Heart left ventricle (tissue), 16 donors: ENCODE data around the gene EIF3I. TPM values are rescaled to one million over a fixed set of nuclear protein-coding genes. Genes with fewer than 3 reads are reported as not detected.
A peak's percentile ranks its signal among the peaks of the same experiment; 100 is the strongest.

ENCODE experiments used
- ATAC-seq, 4 donors: fragments of 200-7000 bp; cut with Tn5 transposase; one replicate each; pipeline ENCODE4 v1.9.1; 2020 to 2022; ENCODE audit warnings: moderate library complexity in 4 of 4, mild to moderate bottlenecking in 3 of 4, moderate number of reproducible peaks in 1 of 4
- DNase-seq, 5 donors: peaks; one replicate each; pipeline ENCODE4 v3.0.0-alpha.2; 2020
- H3K27ac ChIP-seq, 12 donors: fragments of 200-600 bp; sonication (generic) in 4 of 12; one replicate each; pipeline versions ENCODE4 v1.5.0 to v1.8.0; 2016 to 2022; ENCODE audit warnings: mild to moderate bottlenecking in 2 of 12
- H3K27me3 ChIP-seq, 9 donors: fragments of 200-600 bp; sonication (generic) in 2 of 9; one replicate each; pipeline versions ENCODE4 v1.5.1 to v1.8.0; 2016 to 2022; ENCODE audit warnings: mild to moderate bottlenecking in 3 of 9
- H3K36me3 ChIP-seq, 9 donors: fragments of 200-600 bp; sonication (generic) in 2 of 9; one replicate each; pipeline versions ENCODE4 v1.5.0 to v1.8.0; 2018 to 2022; ENCODE audit warnings: mild to moderate bottlenecking in 2 of 9
- H3K4me1 ChIP-seq, 12 donors: fragments of 200-600 bp; sonication (generic) in 4 of 12; one replicate each; pipeline versions ENCODE4 v1.5.0 to v1.8.0; 2016 to 2022; ENCODE audit warnings: mild to moderate bottlenecking in 3 of 12
- H3K4me3 ChIP-seq, 12 donors: fragments of 200-600 bp; sonication (generic) in 4 of 12; one replicate each; pipeline versions ENCODE4 v1.5.0 to v1.8.0; 2017 to 2022; ENCODE audit warnings: mild to moderate bottlenecking in 9 of 12, moderate library complexity in 4 of 12
- H3K9me3 ChIP-seq, 12 donors: fragments of 200-600 bp; sonication (generic) in 4 of 12; one replicate each; pipeline versions ENCODE4 v1.5.0 to v1.8.0; 2016 to 2022; ENCODE audit warnings: mild to moderate bottlenecking in 1 of 12
- CTCF ChIP-seq, 12 donors: fragments of 200-600 bp; sonication (generic) in 4 of 12; IDR thresholded peaks; one replicate each; pipeline versions ENCODE4 v1.5.0 to v1.8.0; 2018 to 2022; ENCODE audit warnings: antibody characterized with exemption in 12 of 12, mild to moderate bottlenecking in 5 of 12
- POLR2A ChIP-seq, 2 donors: fragments of 450-650 bp; IDR thresholded peaks; one replicate each; pipeline ENCODE4 v1.6.1; 2017; ENCODE audit warnings: antibody characterized with exemption in 2 of 2, mild to moderate bottlenecking in 2 of 2, moderate library complexity in 2 of 2
- WGBS, 4 donors: extraction: QIAGEN DNeasy Blood & Tissue Kit in 2 of 4; methylation state at CpG; one replicate each; pipeline versions ENCODE4 v1.1.5 to v1.1.7; 2013 to 2018; 5-methylcytosine and 5-hydroxymethylcytosine counted together
- intact Hi-C, 10 donors: fragments of 100-400 bp; cut with DNase I; formaldehyde crosslinking; loops; one replicate each; pipeline versions ENCODE4 v1.11.1 to v1.14.2; 2022
- polyA plus RNA-seq, 2 donors: library from polyadenylated mRNA; stranded (reverse); fragments of 200-250 nt; gene quantifications; one replicate each; pipeline ENCODE4 v1.2.3, GENCODE V29; 2013
- total RNA-seq, 9 donors: library from RNA; depleted of rRNA in 2 of 9; stranded (reverse); fragments of >200 nt in 2 of 9; fragmentation: NEBNext Ultra II Directional in 3 of 9; extraction: Animal tissue kit (Norgen Biotek cat#: 25700) in 3 of 9; gene quantifications; one replicate each; pipeline versions ENCODE4 v1.1.0 to v1.2.4, GENCODE V29; 2016 to 2023
- donor health status: ischemic (EF 13 %, LVEDD 7.1; RV severe dilation, severe dysfunction).
- donor health status: healthy with polysubstance abuse.
- donor health status: DM: no; HTN: yes; CAD: no.
- donor health status: DM: no; HTN: no; CAD: no.
- donor health status: ischemic (EF 25% LVEDD 6.9; RV normal size, moderate dysfunction).
- donor health status: ischemic (EF 25% LVEDD 5.7; RV mildly dilated, moderate dysfunction).
- donor health status: healthy.
- donor health status: DM: yes; HTN: yes; CAD: no.
- donor health status: ischemic (EF 35%, LVEDD 5.7; RV mildly dilated, moderate dysfunction).
- donor health status: nonischemic (EF 11% LVEDD 7.7; RV severe dilation, severe dysfunction).
- donor health status: DM: yes; HTN: yes; CAD: no.
- donor health status: PGD.
- donor health status: ischemic (EF 29% LVEDD 5.4; RV normal size, mild dysfunction).
- donor health status: nonischemic (EF 23%, LVEDD 6.1; RV moderate dilation, normal function).

EIF3I gene
- total and polyA plus RNA-seq, 11 donors, result 94.8 to 388 (median 122) TPM

GRCh38 chr1:32274646-32275340 is 52.6 kb downstream of the EIF3I start:
- WGBS, 4 donors, result 64 to 79% (median 70%) methylated on average over 24 to 31 of the region's 31 CpGs
- H3K27ac ChIP-seq, result no peak overlapping the region
- DNase-seq (no peak), ATAC-seq (peak in 1 of 4 donors; percentile 8)
- intact Hi-C loops, result no loop called here
- no peak for TF ChIP-seq CTCF (IDR thresholded peaks at IDR 0.05)
- TF ChIP-seq POLR2A (IDR thresholded peaks at IDR 0.05), result no peak
- H3K27me3 ChIP-seq, result peaks cover 5 to 39% (median 21%) of the 10 kb centered on the region in 9 donors
- H3K4me3 ChIP-seq, result peak overlapping the region in 2 of 12 donors; percentile 10 to 21
- peaks cover 0 to 6% (median 0%) of the 10 kb centered on the region in 12 donors for H3K4me1 ChIP-seq
- peaks cover 0 to 5% (median 0%) of the 10 kb centered on the region in 9 donors for H3K36me3 ChIP-seq
- H3K9me3 ChIP-seq, result no peaks in the 10 kb centered on the region

- H3K9me3 ChIP-seq, result no peaks in the 10 kb centered on the region
- peaks cover 0 to 5% (median 0%) of the 10 kb centered on the region in 9 donors for H3K36me3 ChIP-seq
- intact Hi-C loops, result no loop called here
- peak in 1 of 5 donors; percentile 65 for DNase-seq
- WGBS, 4 donors, result 12 to 33% (median 20%) methylated on average over 5 to 41 of the region's 41 CpGs
- TF ChIP-seq CTCF (IDR thresholded peaks at IDR 0.05) (no peak), POLR2A (IDR thresholded peaks at IDR 0.05) (no peak)
- peaks cover 0 to 6% (median 0%) of the 10 kb centered on the region in 12 donors for H3K4me1 ChIP-seq
- peak in 2 of 4 donors; percentile 20 to 40 for ATAC-seq
- H3K4me3 ChIP-seq, result peak overlapping the region in 5 of 12 donors; percentile 10 to 36 (median 10)
- no peak overlapping the region for H3K27ac ChIP-seq
- peaks cover 5 to 39% (median 21%) of the 10 kb centered on the region in 9 donors for H3K27me3 ChIP-seq
These were observed 53.2 kb downstream of the EIF3I start for GRCh38 chr1:32275424-32275823.

- peaks cover 0 to 5% (median 0%) of the 10 kb centered on the region in 9 donors for H3K36me3 ChIP-seq
- H3K9me3 ChIP-seq, result no peaks in the 10 kb centered on the region
- TF ChIP-seq POLR2A (IDR thresholded peaks at IDR 0.05), result no peak
- TF ChIP-seq CTCF (IDR thresholded peaks at IDR 0.05), result no peak
- WGBS, 4 donors, result 70 to 76% (median 72%) methylated on average over 28 to 30 of the region's 30 CpGs
- peak in 1 of 4 donors; percentile 21 for ATAC-seq
- DNase-seq, result no peak
- intact Hi-C loops, result no loop called here
- H3K27me3 ChIP-seq, result peaks cover 5 to 39% (median 21%) of the 10 kb centered on the region in 9 donors
- H3K4me1 ChIP-seq, result peaks cover 0 to 6% (median 0%) of the 10 kb centered on the region in 12 donors
- H3K4me3 ChIP-seq, result no peak overlapping the region
- no peak overlapping the region for H3K27ac ChIP-seq
These were observed 54.0 kb downstream of the EIF3I start for GRCh38 chr1:32276032-32276782.

Other genes starting within 250 kb of the EIF3I start
- 10 to 100 TPM; 45.2 to 79.3 (median 68.5) TPM for gene KHDRBS1, start 208.5 kb upstream of the EIF3I start, total RNA-seq
- 10 to 100 TPM; 33.0 to 58.6 TPM for gene KHDRBS1, start 208.5 kb upstream of the EIF3I start, polyA plus RNA-seq
- gene TMEM39B, start 149.5 kb upstream of the EIF3I start, total RNA-seq, result 10 to 100 TPM in 1 of 9 donors, 1 to 10 TPM in 8; 2.7 to 15.1 (median 6.3) TPM
- gene TMEM39B, start 149.5 kb upstream of the EIF3I start, polyA plus RNA-seq, result 1 to 10 TPM; 4.5 to 6.8 TPM
- 10 to 100 TPM; 58.4 to 99.2 (median 78.6) TPM for gene KPNA6, start 114.4 kb upstream of the EIF3I start, total RNA-seq
- gene KPNA6, start 114.4 kb upstream of the EIF3I start, polyA plus RNA-seq, result 10 to 100 TPM; 10.2 to 28.1 TPM
- gene TXLNA, start 42.7 kb upstream of the EIF3I start, total RNA-seq, result 10 to 100 TPM; 13.2 to 35.9 (median 18.6) TPM
- 10 to 100 TPM in 1 of 2 donors, 1 to 10 TPM in 1; 8.7 to 21.5 TPM for gene TXLNA, start 42.7 kb upstream of the EIF3I start, polyA plus RNA-seq
- gene CCDC28B, start 21.8 kb upstream of the EIF3I start, total RNA-seq, result 10 to 100 TPM; 12.5 to 23.7 (median 16.5) TPM
- 10 to 100 TPM; 19.0 to 40.2 TPM for gene CCDC28B, start 21.8 kb upstream of the EIF3I start, polyA plus RNA-seq
- gene IQCC, start 16.7 kb upstream of the EIF3I start, total RNA-seq, result 1 to 10 TPM in 2 of 9 donors, under 1 TPM in 7; 0.56 to 1.9 (median 0.74) TPM
- gene IQCC, start 16.7 kb upstream of the EIF3I start, polyA plus RNA-seq, result under 1 TPM; 0.83 to 0.95 TPM
- not detected for gene DCDC2B, start 13.3 kb upstream of the EIF3I start, total RNA-seq
- not detected for gene DCDC2B, start 13.3 kb upstream of the EIF3I start, polyA plus RNA-seq
- 10 to 100 TPM in 6 of 9 donors, 1 to 10 TPM in 3; 8.8 to 19.8 (median 10.8) TPM for gene TMEM234, start 54 bp upstream of the EIF3I start, total RNA-seq
- 10 to 100 TPM in 1 of 2 donors, 1 to 10 TPM in 1; 7.7 to 19.4 TPM for gene TMEM234, start 54 bp upstream of the EIF3I start, polyA plus RNA-seq
- gene FAM167B, start 24.8 kb downstream of the EIF3I start, total RNA-seq, result 10 to 100 TPM in 1 of 9 donors, 1 to 10 TPM in 8; 2.0 to 13.7 (median 3.8) TPM
- gene FAM167B, start 24.8 kb downstream of the EIF3I start, polyA plus RNA-seq, result 10 to 100 TPM in 1 of 2 donors, 1 to 10 TPM in 1; 7.7 to 14.1 TPM
- gene LCK, start 28.9 kb downstream of the EIF3I start, total RNA-seq, result 1 to 10 TPM in 2 of 9 donors, under 1 TPM in 4, not detected in 3; 0.37 to 7.6 (median 0.72) TPM
- gene LCK, start 28.9 kb downstream of the EIF3I start, polyA plus RNA-seq, result under 1 TPM; 0.34 to 0.40 TPM
- 10 to 100 TPM; 22.0 to 46.6 (median 29.3) TPM for gene HDAC1, start 69.7 kb downstream of the EIF3I start, total RNA-seq
- gene HDAC1, start 69.7 kb downstream of the EIF3I start, polyA plus RNA-seq, result 10 to 100 TPM; 20.0 to 37.6 TPM
- 10 to 100 TPM in 7 of 9 donors, 1 to 10 TPM in 2; 6.8 to 44.0 (median 12.1) TPM for gene MARCKSL1, start 113.8 kb downstream of the EIF3I start, total RNA-seq
- 10 to 100 TPM in 1 of 2 donors, 1 to 10 TPM in 1; 8.1 to 29.8 TPM for gene MARCKSL1, start 113.8 kb downstream of the EIF3I start, polyA plus RNA-seq
- 1 to 10 TPM; 1.2 to 4.4 (median 2.1) TPM for gene FAM229A, start 140.1 kb downstream of the EIF3I start, total RNA-seq
- gene FAM229A, start 140.1 kb downstream of the EIF3I start, polyA plus RNA-seq, result 1 to 10 TPM; 1.4 to 4.0 TPM
- 1 to 10 TPM in 6 of 9 donors, under 1 TPM in 1, not detected in 2; 0.72 to 2.6 (median 1.7) TPM for gene TSSK3, start 140.1 kb downstream of the EIF3I start, total RNA-seq
- gene TSSK3, start 140.1 kb downstream of the EIF3I start, polyA plus RNA-seq, result 1 to 10 TPM in 1 of 2 donors, under 1 TPM in 1; 0.37 to 3.1 TPM
- gene BSDC1, start 172.0 kb downstream of the EIF3I start, total RNA-seq, result 10 to 100 TPM; 35.6 to 53.2 (median 44.5) TPM
- gene BSDC1, start 172.0 kb downstream of the EIF3I start, polyA plus RNA-seq, result 10 to 100 TPM; 25.1 to 46.9 TPM
- under 1 TPM in 1 of 9 donors, not detected in 8; 0.02 TPM for gene ZBTB8B, start 242.7 kb downstream of the EIF3I start, total RNA-seq
- gene ZBTB8B, start 242.7 kb downstream of the EIF3I start, polyA plus RNA-seq, result under 1 TPM in 1 of 2 donors, not detected in 1; 0.01 TPM